Dermis lymphatic vessel endothelial cell (primary cell): ENCODE results near the gene PCDHB7. TPM values are rescaled to one million over a fixed set of nuclear protein-coding genes. Genes with fewer than 3 reads are reported as not detected.

Experiments
- total RNA-seq: library from RNA; depleted of rRNA; stranded (reverse); fragments of >200 nt; gene quantifications from 2 replicates; pipeline ENCODE4 v1.2.1, GENCODE V29; 2014

The PCDHB7 gene
- 0.87 and 1.8 TPM in 2 replicates for total RNA-seq

DNA sequence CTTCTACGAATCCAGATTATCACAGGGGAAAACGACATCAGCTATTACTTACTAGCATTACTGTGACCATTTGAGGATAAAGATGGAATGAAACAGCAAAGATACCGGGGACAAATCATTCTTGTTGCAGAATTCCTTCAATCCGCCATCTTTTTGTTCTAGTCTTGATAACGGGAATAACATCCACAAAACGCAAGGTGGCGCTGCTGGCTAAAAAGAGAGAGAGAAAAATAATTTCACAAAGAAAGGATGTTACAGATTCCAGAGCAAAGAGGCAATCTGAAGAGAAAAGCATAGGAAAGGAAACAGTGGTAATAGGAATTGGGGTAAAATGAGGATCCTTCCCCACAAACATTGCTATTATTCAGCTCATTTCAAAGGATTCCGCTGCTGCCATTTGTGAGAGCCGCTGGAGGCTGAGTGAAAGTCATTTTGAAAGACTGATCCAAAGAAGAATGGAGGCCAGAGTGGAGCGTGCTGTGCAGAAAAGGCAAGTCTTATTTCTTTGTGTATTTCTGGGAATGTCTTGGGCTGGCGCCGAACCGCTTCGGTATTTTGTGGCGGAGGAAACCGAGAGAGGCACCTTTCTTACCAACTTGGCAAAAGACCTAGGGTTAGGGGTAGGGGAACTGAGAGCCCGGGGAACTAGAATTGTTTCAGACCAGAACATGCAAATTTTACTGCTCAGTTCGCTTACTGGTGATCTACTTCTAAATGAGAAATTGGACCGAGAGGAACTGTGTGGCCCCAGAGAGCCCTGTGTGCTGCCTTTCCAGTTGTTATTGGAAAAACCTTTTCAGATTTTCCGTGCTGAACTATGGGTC, at the start of gene PCDHB7:
Gene PCDHB7 (plus strand): TSS at position 264 of the 824 bp plus-strand sequence. CDS start 192 bp downstream, at position 456.

DNA sequence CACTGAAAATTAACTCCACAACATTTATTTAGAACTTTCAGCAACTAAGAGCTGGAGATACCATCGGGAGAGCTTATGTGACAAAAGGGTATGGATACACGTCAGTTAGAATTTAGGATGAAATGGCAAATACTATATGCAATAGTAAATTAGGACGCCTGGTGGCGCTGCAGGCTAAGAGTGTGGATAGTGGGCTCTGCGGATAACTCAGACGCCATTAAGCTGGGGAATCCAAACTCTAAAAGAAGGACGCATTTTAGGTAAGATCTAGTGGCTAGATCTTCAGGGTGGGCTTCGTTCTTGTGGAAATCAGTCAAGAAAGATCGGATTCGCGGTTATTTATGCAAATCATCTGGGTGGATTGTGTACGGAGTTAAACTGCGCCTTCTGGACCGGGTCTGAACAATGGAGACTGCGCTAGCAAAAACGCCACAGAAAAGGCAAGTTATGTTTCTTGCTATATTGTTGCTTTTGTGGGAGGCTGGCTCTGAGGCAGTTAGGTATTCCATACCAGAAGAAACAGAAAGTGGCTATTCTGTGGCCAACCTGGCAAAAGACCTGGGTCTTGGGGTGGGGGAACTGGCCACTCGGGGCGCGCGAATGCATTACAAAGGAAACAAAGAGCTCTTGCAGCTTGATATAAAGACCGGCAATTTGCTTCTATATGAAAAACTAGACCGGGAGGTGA, 37.3 kb upstream of the PCDHB7 start, which contains the start of gene PCDHB5:
Gene PCDHB5 (plus strand): TSS at position 177 of the 688 bp plus-strand sequence. CDS start 229 bp downstream, at position 406.

DNA sequence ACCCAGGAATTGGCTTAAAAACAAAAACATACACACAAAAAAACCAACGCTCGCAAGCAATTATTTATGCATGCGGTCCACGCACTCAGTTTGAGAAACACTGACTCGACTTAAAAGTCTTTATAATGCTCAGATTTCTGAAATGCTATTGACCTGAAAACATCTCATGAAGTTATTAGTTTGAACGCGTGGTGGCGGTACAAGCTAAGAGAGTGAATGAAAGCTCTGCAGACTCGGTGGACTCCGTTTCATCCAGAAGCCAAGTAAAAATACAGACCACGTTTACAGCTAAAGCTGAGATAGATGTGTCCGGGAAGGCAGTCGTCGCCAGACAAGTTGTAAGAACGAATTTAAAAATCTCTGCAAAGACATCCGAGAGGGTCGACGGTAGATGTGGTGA, 22.6 kb upstream of the PCDHB7 start, which contains the start of gene PCDHB6:
Gene PCDHB6 (plus strand): TSS at position 246 of the 400 bp plus-strand sequence. CDS start 201 bp downstream, outside the sequence.

DNA sequence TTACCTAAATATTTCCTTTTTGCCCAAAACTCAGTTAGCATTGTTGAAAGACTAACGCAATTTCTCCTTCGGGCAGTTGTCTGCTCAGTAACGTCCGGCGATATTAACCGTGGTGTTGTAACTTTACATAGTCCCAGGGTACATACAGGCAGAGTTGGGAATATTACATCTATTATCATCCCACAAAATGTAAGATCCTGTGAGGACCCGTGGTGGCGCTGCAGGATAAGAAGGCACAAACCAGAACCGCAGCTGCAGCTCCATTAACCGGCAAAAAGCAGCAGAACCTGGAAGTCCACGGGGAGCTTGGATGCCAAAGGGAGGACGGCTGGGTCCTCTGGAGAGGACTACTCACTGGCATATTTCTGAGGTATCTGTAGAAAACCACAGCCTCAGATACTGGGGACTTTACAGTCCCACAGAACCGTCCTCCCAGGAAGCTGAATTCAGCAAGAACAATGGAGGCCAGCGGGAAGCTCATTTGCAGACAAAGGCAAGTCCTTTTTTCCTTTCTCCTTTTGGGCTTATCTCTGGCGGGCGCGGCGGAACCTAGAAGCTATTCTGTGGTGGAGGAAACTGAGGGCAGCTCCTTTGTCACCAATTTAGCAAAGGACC, 5.2 kb downstream of the PCDHB7 start, which contains the start of gene PCDHB8:
Gene PCDHB8 (plus strand): TSS at position 214 of the 615 bp plus-strand sequence. CDS start 245 bp downstream, at position 459.

DNA sequence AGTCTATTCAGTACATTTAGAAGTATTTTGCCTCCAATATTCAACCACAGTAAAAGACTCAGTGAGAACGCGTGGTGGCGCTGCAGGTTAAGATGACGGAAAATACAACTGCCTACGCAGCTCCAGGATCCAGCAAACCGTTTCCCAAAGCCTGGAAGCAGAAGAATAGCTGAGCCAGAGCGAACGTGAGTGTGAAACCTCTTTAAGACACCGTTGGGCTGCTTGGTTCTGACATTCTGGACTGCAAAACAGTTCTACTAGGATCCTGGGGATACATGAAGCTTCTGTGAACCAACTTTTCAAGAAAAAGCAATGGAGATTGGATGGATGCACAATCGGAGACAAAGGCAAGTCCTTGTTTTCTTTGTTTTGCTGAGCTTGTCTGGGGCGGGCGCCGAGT, 9.8 kb downstream of the PCDHB7 start, which contains the start of gene PCDHB16:
Gene PCDHB16 (plus strand): TSS at position 140 of the 400 bp plus-strand sequence. CDS start 173 bp downstream, at position 313.

DNA sequence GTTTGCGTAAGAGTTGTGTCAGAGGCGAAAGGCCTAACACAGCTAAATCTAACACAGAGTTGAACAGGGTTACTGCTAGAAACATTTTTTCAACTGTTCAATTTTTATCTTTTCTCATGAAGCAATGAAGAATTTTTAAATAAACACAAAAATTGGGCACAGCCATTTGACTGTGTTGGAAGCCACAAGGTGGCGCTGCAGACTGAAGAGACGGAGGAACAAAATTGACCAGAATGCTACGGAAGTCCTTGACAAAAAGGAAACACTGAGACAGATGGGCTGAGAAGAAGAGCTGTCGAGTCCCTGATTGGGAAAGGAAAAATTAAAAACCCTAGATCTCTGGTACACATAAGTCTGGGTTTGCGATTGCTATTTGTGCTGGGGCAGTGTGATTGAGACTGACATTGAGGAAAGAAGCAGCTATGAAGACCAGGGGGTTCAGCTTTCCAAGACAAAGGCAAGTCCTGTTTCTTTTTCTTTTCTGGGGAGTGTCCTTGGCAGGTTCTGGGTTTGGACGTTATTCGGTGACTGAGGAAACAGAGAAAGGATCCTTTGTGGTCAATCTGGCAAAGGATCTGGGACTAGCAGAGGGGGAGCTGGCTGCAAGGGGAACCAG, 14.6 kb downstream of the PCDHB7 start, which contains the start of gene PCDHB9:
Gene PCDHB9 (plus strand): TSS at position 265 of the 616 bp plus-strand sequence. CDS start 158 bp downstream, at position 423.

DNA sequence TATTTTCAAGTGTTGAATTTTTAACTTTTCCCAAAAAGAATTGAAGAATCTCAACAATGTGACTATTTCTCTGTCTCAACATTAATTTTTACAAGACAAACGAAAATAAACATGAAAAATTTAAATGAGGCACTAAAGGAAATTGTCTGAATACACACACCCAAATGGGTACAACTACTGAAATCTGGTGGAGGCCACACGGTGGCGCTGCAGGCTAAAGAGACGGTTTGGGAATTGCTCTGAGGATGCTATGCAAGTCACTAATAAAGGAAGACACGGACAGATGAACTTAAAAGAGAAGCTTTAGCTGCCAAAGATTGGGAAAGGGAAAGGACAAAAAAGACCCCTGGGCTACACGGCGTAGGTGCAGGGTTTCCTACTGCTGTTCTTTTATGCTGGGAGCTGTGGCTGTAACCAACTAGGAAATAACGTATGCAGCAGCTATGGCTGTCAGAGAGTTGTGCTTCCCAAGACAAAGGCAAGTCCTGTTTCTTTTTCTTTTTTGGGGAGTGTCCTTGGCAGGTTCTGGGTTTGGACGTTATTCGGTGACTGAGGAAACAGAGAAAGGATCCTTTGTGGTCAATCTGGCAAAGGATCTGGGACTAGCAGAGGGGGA, 19.8 kb downstream of the PCDHB7 start, which contains the start of gene PCDHB10:
Gene PCDHB10 (plus strand): TSS at position 244 of the 616 bp plus-strand sequence. CDS start 200 bp downstream, at position 444.

DNA sequence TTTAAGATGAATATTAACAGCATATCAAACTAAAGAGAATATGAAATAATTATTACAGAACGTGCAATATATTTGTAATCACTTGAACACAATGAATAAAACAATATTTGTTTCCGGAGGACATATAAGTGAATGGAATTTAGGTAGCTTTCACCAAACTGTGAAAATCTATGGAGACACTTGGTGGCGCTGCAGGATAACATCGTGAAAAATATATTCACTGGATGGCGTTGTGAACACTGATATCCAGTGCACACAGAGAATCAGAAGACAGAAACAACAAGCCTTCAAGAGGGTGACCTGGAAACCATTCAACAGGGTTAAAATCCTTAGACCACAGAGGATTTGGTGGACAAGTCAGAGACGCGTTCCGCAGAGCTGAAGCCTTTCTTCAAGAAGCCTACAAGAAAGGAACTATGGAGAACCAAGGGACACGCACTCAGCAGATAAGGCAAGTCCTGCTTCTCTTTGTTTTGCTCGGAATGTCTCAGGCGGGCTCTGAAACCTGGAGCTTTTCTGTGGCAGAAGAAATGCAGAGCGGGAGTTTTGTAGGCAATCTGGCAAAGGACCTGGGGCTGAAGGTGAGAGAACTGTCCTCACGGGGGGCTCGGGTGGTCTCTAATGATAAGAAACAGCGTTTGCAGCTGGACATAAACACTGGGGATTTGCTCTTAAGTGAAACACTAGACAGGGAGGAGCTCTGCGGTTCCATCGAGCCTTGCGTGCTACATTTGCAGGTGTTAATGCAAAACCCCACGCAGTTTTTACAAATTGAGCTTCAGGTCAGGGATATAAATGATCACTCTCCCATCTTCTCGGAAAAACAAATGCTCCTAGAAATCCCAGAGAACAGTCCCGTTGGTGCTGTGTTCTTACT, 27.2 kb downstream of the PCDHB7 start, which contains the start of gene PCDHB11:
Gene PCDHB11 (plus strand): TSS at position 269 of the 877 bp plus-strand sequence. CDS start 148 bp downstream, at position 417.

DNA sequence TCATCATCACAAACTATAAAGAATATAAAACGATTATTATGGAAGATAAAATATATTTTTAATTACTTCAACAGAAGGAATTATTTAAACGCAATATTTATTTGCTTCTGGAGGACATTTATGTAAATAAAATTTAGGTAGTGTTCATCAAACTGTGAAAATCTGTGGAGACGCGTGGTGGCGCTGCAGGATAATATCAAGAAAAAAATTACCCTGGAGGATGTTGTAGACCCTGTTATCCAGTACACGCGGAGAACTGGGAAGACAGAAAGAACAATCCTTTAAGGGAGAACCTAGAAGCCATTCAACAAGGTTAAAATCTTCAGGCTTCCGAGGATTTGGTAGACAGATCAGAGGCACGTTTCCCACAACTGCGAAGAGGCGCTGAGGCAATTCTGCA, 36.0 kb downstream of the PCDHB7 start, which contains the start of gene PCDHB12:
Gene PCDHB12 (plus strand): TSS at position 242 of the 400 bp plus-strand sequence. CDS start 189 bp downstream, outside the sequence.

DNA sequence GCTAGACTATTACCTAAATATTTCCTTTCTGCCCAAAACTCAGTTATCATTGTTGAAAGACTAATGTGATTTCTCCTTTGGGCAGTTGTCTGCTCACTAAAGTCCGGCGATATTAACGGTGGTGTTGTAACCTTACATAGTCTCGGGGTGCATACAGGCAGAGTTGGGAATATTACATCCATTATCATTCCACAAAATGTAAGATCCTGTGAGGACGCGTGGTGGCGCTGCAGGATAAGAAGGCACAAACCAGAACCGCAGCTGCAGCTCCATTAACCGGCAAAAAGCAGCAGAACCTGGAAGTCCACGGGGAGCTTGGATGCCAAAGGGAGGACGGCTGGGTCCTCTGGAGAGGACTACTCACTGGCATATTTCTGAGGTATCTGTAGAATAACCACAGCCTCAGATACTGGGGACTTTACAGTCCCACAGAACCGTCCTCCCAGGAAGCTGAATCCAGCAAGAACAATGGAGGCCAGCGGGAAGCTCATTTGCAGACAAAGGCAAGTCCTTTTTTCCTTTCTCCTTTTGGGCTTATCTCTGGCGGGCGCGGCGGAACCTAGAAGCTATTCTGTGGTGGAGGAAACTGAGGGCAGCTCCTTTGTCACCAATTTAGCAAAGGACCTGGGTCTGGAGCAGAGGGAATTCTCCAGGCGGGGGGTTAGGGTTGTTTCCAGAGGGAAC, 41.4 kb downstream of the PCDHB7 start, which contains the start of gene PCDHB13:
Gene PCDHB13 (plus strand): TSS at position 264 of the 684 bp plus-strand sequence. CDS start 205 bp downstream, at position 469.

DNA sequence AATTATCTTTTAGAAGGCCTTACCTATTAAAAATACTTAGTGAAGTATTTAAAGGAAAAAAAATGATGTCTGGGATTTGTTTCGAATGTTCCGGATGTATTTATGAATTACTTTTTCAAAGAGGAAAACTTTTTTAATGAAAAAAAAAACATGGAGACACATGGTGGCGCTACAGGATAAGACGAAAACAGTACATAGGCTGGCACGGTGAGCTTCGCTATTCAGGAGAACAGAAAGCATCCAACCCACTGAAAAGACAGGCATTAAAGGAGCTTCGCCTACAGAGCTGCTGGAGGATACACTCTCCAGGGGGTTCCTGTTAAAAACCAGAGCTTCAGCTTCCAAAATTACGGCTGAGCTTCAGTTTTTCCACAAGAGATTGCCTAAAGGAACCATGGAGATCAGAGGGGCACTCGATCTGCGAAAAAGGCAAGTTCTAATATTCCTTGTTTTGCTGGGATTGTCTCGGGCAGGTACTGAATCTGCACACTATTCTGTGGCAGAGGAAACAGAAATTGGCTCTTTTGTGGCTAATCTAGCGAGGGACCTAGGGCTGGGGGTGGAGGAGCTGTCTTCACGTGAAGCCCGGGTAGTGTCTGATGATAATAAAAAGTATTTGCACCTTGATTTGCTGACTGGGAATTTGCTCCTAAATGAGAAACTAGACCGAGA, 50.8 kb downstream of the PCDHB7 start, which contains the start of gene PCDHB14:
Gene PCDHB14 (plus strand): TSS at position 232 of the 672 bp plus-strand sequence. CDS start 163 bp downstream, at position 395.

Other genes starting within 250 kb of the PCDHB7 start
- 0.09 and 0.11 TPM in 2 replicates for gene PCDHAC1, start 246.3 kb upstream of the PCDHB7 start, total RNA-seq
- gene PCDHAC2, start 206.2 kb upstream of the PCDHB7 start, total RNA-seq: 0.11 and 0.17 TPM in 2 replicates
- not detected in 2 replicates for gene PCDHB1, start 121.3 kb upstream of the PCDHB7 start, total RNA-seq
- 0.22 and 1.7 TPM in 2 replicates for gene PCDHB2, start 78.0 kb upstream of the PCDHB7 start, total RNA-seq
- gene PCDHB3, start 72.2 kb upstream of the PCDHB7 start, total RNA-seq: 0.22 and 0.69 TPM in 2 replicates
- gene PCDHB4, start 50.8 kb upstream of the PCDHB7 start, total RNA-seq: 0.09 and 0.22 TPM in 2 replicates
- 0.43 and 0.87 TPM in 2 replicates for gene PCDHB5, start 37.4 kb upstream of the PCDHB7 start, total RNA-seq
- gene PCDHB6, start 22.6 kb upstream of the PCDHB7 start, total RNA-seq: 0.09 and 0.11 TPM in 2 replicates
- 0.43 and 0.65 TPM in 2 replicates for gene PCDHB8, start 5.1 kb downstream of the PCDHB7 start, total RNA-seq
- gene PCDHB16, start 9.7 kb downstream of the PCDHB7 start, total RNA-seq: 0.33 and 0.69 TPM in 2 replicates
- gene PCDHB9, start 14.5 kb downstream of the PCDHB7 start, total RNA-seq: 0.22 and 0.26 TPM in 2 replicates
- 0.98 and 1.0 TPM in 2 replicates for gene PCDHB10, start 19.7 kb downstream of the PCDHB7 start, total RNA-seq
- gene PCDHB11, start 27.0 kb downstream of the PCDHB7 start, total RNA-seq: 0.43 and 0.77 TPM in 2 replicates
- 0.33 and 0.60 TPM in 2 replicates for gene PCDHB12, start 36.1 kb downstream of the PCDHB7 start, total RNA-seq
- gene PCDHB13, start 41.3 kb downstream of the PCDHB7 start, total RNA-seq: 1.1 and 1.3 TPM in 2 replicates
- 0.86 and 0.98 TPM in 2 replicates for gene PCDHB14, start 50.7 kb downstream of the PCDHB7 start, total RNA-seq
- gene PCDHB15, start 72.8 kb downstream of the PCDHB7 start, total RNA-seq: 0.43 and 0.86 TPM in 2 replicates
- gene SLC25A2, start 131.4 kb downstream of the PCDHB7 start, total RNA-seq: 0.09 and 0.22 TPM in 2 replicates
- gene TAF7, start 148.1 kb downstream of the PCDHB7 start, total RNA-seq: 78.7 and 81.5 TPM in 2 replicates
- gene PCDHGA1, start 157.9 kb downstream of the PCDHB7 start, total RNA-seq: 0.34 and 0.43 TPM in 2 replicates
- gene PCDHGA2, start 166.1 kb downstream of the PCDHB7 start, total RNA-seq: 0.86 and 1.1 TPM in 2 replicates
- 0.54 and 0.69 TPM in 2 replicates for gene PCDHGA3, start 171.2 kb downstream of the PCDHB7 start, total RNA-seq
- 0.76 and 1.6 TPM in 2 replicates for gene PCDHGB1, start 177.5 kb downstream of the PCDHB7 start, total RNA-seq
- gene PCDHGA4, start 182.4 kb downstream of the PCDHB7 start, total RNA-seq: 2.0 and 2.6 TPM in 2 replicates
- gene PCDHGB2, start 187.3 kb downstream of the PCDHB7 start, total RNA-seq: 1.3 and 2.7 TPM in 2 replicates
- gene PCDHGA5, start 191.5 kb downstream of the PCDHB7 start, total RNA-seq: 0.43 and 0.77 TPM in 2 replicates
- gene PCDHGB3, start 197.6 kb downstream of the PCDHB7 start, total RNA-seq: 2.6 and 4.3 TPM in 2 replicates
- gene PCDHGA6, start 201.2 kb downstream of the PCDHB7 start, total RNA-seq: 2.4 and 2.9 TPM in 2 replicates
- 0.65 and 1.4 TPM in 2 replicates for gene PCDHGA7, start 210.1 kb downstream of the PCDHB7 start, total RNA-seq
- gene PCDHGB4, start 215.1 kb downstream of the PCDHB7 start, total RNA-seq: 6.7 and 11.3 TPM in 2 replicates
- gene PCDHGA8, start 220.0 kb downstream of the PCDHB7 start, total RNA-seq: 0.54 and 1.5 TPM in 2 replicates
- 8.3 and 11.8 TPM in 2 replicates for gene PCDHGB5, start 225.3 kb downstream of the PCDHB7 start, total RNA-seq
- 2.0 and 3.2 TPM in 2 replicates for gene PCDHGA9, start 230.1 kb downstream of the PCDHB7 start, total RNA-seq
- gene PCDHGB6, start 235.4 kb downstream of the PCDHB7 start, total RNA-seq: 2.1 and 3.7 TPM in 2 replicates
- 5.2 and 6.0 TPM in 2 replicates for gene PCDHGA10, start 240.3 kb downstream of the PCDHB7 start, total RNA-seq
- gene PCDHGB7, start 245.0 kb downstream of the PCDHB7 start, total RNA-seq: 10.9 and 11.5 TPM in 2 replicates
- gene PCDHGA11, start 248.4 kb downstream of the PCDHB7 start, total RNA-seq: 6.7 and 7.5 TPM in 2 replicates